Spleen (tissue), 11 donors: ENCODE data around the gene UIMC1. TPM values are rescaled to one million over a fixed set of nuclear protein-coding genes. Genes with fewer than 3 reads are reported as not detected.

Experiments used
- DNase-seq: peaks from one replicate; pipeline ENCODE4 v3.0.0-alpha.2; 2020
- H3K27ac ChIP-seq, 8 donors: fragments of 200-600 bp; sonication (generic) in 7 of 8; 1 replicate in 4 of 8; 2 replicates in 4 of 8; pipeline versions ENCODE4 v1.5.0 to v1.8.0; 2016 to 2021; ENCODE audit warnings: inconsistent platforms in 4 of 8, mild to moderate bottlenecking in 4 of 8, moderate library complexity in 1 of 8
- H3K27me3 ChIP-seq, 7 donors: fragments of 200-600 bp; sonication (generic) in 6 of 7; replicated peaks in 1 of 7; 1 replicate in 4 of 7; 2 replicates in 3 of 7; pipeline versions ENCODE4 v1.5.0 to v1.8.0; 2016 to 2021; ENCODE audit warnings: inconsistent platforms in 3 of 7, mild to moderate bottlenecking in 1 of 7
- H3K36me3 ChIP-seq, 6 donors: fragments of 200-600 bp; sonication (generic) in 5 of 6; 1 replicate in 4 of 6; 2 replicates in 2 of 6; pipeline versions ENCODE4 v1.5.0 to v1.8.0; 2016 to 2021; ENCODE audit warnings: inconsistent platforms in 2 of 6
- H3K4me1 ChIP-seq, 6 donors: fragments of 200-600 bp; sonication (generic) in 5 of 6; 1 replicate in 3 of 6; 2 replicates in 3 of 6; pipeline versions ENCODE4 v1.5.0 to v1.8.0; 2016 to 2021; ENCODE audit warnings: inconsistent platforms in 3 of 6
- H3K4me3 ChIP-seq, 8 donors: fragments of 200-600 bp; sonication (generic) in 7 of 8; 1 replicate in 4 of 8; 2 replicates in 4 of 8; pipeline versions ENCODE4 v1.5.0 to v1.8.0; 2016 to 2021; ENCODE audit warnings: inconsistent platforms in 4 of 8, mild to moderate bottlenecking in 4 of 8, moderate library complexity in 2 of 8
- H3K9me3 ChIP-seq, 8 donors: fragments of 200-600 bp; sonication (generic) in 7 of 8; 1 replicate in 4 of 8; 2 replicates in 4 of 8; pipeline versions ENCODE4 v1.5.0 to v1.8.0; 2016 to 2021; ENCODE audit warnings: inconsistent platforms in 4 of 8
- CTCF ChIP-seq, 11 experiments: fragments of 200-600 bp in 7 of 11; fragments of 450-650 bp in 4 of 11; sonication (generic) in 4 of 11; IDR thresholded peaks in 8 of 11; conservative IDR thresholded peaks in 3 of 11; 1 replicate in 7 of 11; 2 replicates in 4 of 11; pipeline versions ENCODE4 v1.4.0 to v1.8.0; 2016 to 2021; ENCODE audit warnings: antibody characterized with exemption in 11 of 11, inconsistent platforms in 4 of 11, mild to moderate bottlenecking in 1 of 11
- POLR2A ChIP-seq, 3 donors: fragments of 450-650 bp; IDR thresholded peaks; one replicate each; pipeline ENCODE4 v1.5.1; 2017; ENCODE audit warnings: antibody characterized with exemption in 3 of 3, mild to moderate bottlenecking in 1 of 3
- POLR2AphosphoS5 ChIP-seq, 3 donors: sonication (generic); formaldehyde crosslinking; IDR thresholded peaks; one replicate each; pipeline ENCODE4 v1.5.1; 2017; ENCODE audit warnings: antibody characterized with exemption in 3 of 3
- WGBS, 5 donors: extraction: QIAGEN DNeasy Blood & Tissue Kit in 3 of 5; methylation state at CpG; one replicate each; pipeline versions ENCODE4 v1.1.5 to v1.1.7; 2013 to 2018; 5-methylcytosine and 5-hydroxymethylcytosine counted together
- intact Hi-C: fragments of 100-400 bp; cut with DNase I; formaldehyde crosslinking; loops from one replicate; pipeline ENCODE4 v1.15.0; 2023; ENCODE audit warnings: low total_unique reads
- polyA plus RNA-seq, 3 donors: library from polyadenylated mRNA; stranded (reverse); fragments of 200-250 nt; gene quantifications; one replicate each; pipeline ENCODE4 v1.2.1, GENCODE V29; 2013
- total RNA-seq, 7 donors: library from RNA; depleted of rRNA in 3 of 7; stranded (reverse); fragments of >200 nt in 3 of 7; fragmentation: NEBNext Ultra II Directional in 4 of 7; extraction: Animal tissue kit (Norgen Biotek cat#: 25700) in 4 of 7; gene quantifications; one replicate each; pipeline versions ENCODE4 v1.1.0 to v1.2.1, GENCODE V29; 2016 to 2021
- donor health status: healthy with polysubstance abuse.
- donor health status: DM: no; HTN: no; CAD: no; lungs with moderate emphysema.
- donor health status: DM: no; HTN: no; CAD: no.
- donor health status: Bipolar disorder and iron deficiency.
- donor health status: healthy.
- donor health status: DM: no; HTN: no; CAD: no.
- donor health status: DM: yes; HTN: yes; CAD: no.

Gene UIMC1
- total and polyA plus RNA-seq, 10 donors = 34.4 to 81.8 (median 53.8) TPM

- H3K4me1 ChIP-seq = no peaks in the 10 kb centered on the region
- intact Hi-C loops = no loop called here
- no peak for DNase-seq
- no peaks in the 10 kb centered on the region for H3K27me3 ChIP-seq
- H3K27ac ChIP-seq = no peak overlapping the region
- no peak for TF ChIP-seq POLR2AphosphoS5 (IDR thresholded peaks at IDR 0.05)
- no peak for TF ChIP-seq CTCF (IDR thresholded peaks at IDR 0.05 in 8 of 11, conservative IDR thresholded peaks at IDR 0.05 in 3 of 11)
- no peak for TF ChIP-seq POLR2A (IDR thresholded peaks at IDR 0.05)
- 76 to 91% (median 83%) methylated on average over 1 of the region's 1 CpG for WGBS, 5 donors
- H3K4me3 ChIP-seq = no peak overlapping the region
- peaks cover 3 to 64% (median 40%) of the 10 kb centered on the region in 6 donors for H3K36me3 ChIP-seq
- no peaks in the 10 kb centered on the region for H3K9me3 ChIP-seq
Observed at GRCh38 chr5:176965633-176966032, 40.9 kb downstream of the UIMC1 start.

GRCh38 chr5:176959051-176959450 is 47.5 kb downstream of the UIMC1 start:
- TF ChIP-seq CTCF (IDR thresholded peaks at IDR 0.05 in 8 of 11, conservative IDR thresholded peaks at IDR 0.05 in 3 of 11) = peak in 9 of 11 experiments; percentile 11 to 63 (median 39)
- no peak for TF ChIP-seq POLR2A (IDR thresholded peaks at IDR 0.05)
- TF ChIP-seq POLR2AphosphoS5 (IDR thresholded peaks at IDR 0.05) = no peak
- no peak overlapping the region for H3K4me3 ChIP-seq
- 72 to 92% (median 74%) methylated on average over 3 of the region's 3 CpGs for WGBS, 5 donors
- H3K4me1 ChIP-seq = peaks cover 0 to 8% (median 0%) of the 10 kb centered on the region in 6 donors
- no peak for DNase-seq
- intact Hi-C loops = loop anchor here (5.0 kb wide), 1 partner anchor 297 kb away; no protein-coding TSS in a partner anchor
- no peaks in the 10 kb centered on the region for H3K9me3 ChIP-seq
- H3K27ac ChIP-seq = no peak overlapping the region
- peaks cover 6 to 46% (median 26%) of the 10 kb centered on the region in 6 donors for H3K36me3 ChIP-seq
- H3K27me3 ChIP-seq = no peaks in the 10 kb centered on the region

- peaks cover 8 to 63% (median 39%) of the 10 kb centered on the region in 6 donors for H3K36me3 ChIP-seq
- H3K9me3 ChIP-seq = no peaks in the 10 kb centered on the region
- H3K4me3 ChIP-seq = no peak overlapping the region
- peaks cover 0 to 8% (median 0%) of the 10 kb centered on the region in 6 donors for H3K4me1 ChIP-seq
- no peak for DNase-seq
- no peaks in the 10 kb centered on the region for H3K27me3 ChIP-seq
- no peak for TF ChIP-seq POLR2AphosphoS5 (IDR thresholded peaks at IDR 0.05)
- no peak for TF ChIP-seq CTCF (IDR thresholded peaks at IDR 0.05 in 8 of 11, conservative IDR thresholded peaks at IDR 0.05 in 3 of 11)
- TF ChIP-seq POLR2A (IDR thresholded peaks at IDR 0.05) = no peak
- intact Hi-C loops = loop anchor here (5.0 kb wide), 1 partner anchor 294 kb away; no protein-coding TSS in a partner anchor
- no peak overlapping the region for H3K27ac ChIP-seq
- 92 to 100% (median 94%) methylated on average over 1 of the region's 1 CpG for WGBS, 5 donors
Observed at GRCh38 chr5:176956756-176957155, 49.8 kb downstream of the UIMC1 start.

- TF ChIP-seq CTCF (IDR thresholded peaks at IDR 0.05 in 8 of 11, conservative IDR thresholded peaks at IDR 0.05 in 3 of 11) = no peak
- TF ChIP-seq POLR2AphosphoS5 (IDR thresholded peaks at IDR 0.05) = no peak
- no peak for TF ChIP-seq POLR2A (IDR thresholded peaks at IDR 0.05)
- Histone ChIP-seq H3K4me1 (peaks cover 0 to 8% (median 0%) of the 10 kb centered on the region in 6 donors), H3K27ac (no peak overlapping the region), H3K4me3 (no peak overlapping the region), H3K36me3 (peaks cover 8 to 72% (median 43%) of the 10 kb centered on the region in 6 donors), H3K9me3 (no peaks in the 10 kb centered on the region), H3K27me3 (no peaks in the 10 kb centered on the region)
- DNase-seq = no peak
- intact Hi-C loops = loop anchor here (5.0 kb wide), 1 partner anchor 294 kb away; no protein-coding TSS in a partner anchor
Observed at GRCh38 chr5:176955895-176956294, 50.7 kb downstream of the UIMC1 start.
